Muscle layer of duodenum (tissue), 2 donors: ENCODE measurements around the gene P2RX4.
"Not testable (repeated sequence)": the region's sequence is repeated elsewhere in the genome, so short reads cannot be mapped to it uniquely, and the experiment has no call there.

ENCODE experiments used
- H3K27ac ChIP-seq: one replicate; pipeline ENCODE4 v1.7.0; 2013; ENCODE audit warnings: mild to moderate bottlenecking, low read length
- H3K27me3 ChIP-seq: one replicate; pipeline ENCODE4 v1.7.0; 2013; ENCODE audit warnings: low read depth, mild to moderate bottlenecking, control low read depth, low read length
- H3K36me3 ChIP-seq, 2 donors: one replicate each; pipeline ENCODE4 v1.7.0; 2013; ENCODE audit warnings: low read length in 2 of 2, control low read depth in 1 of 2, mild to moderate bottlenecking in 1 of 2; ENCODE audit not compliant: insufficient read depth in 2 of 2, control insufficient read depth in 1 of 2
- H3K4me1 ChIP-seq, 2 donors: one replicate each; pipeline ENCODE4 v1.7.0; 2013; ENCODE audit warnings: low read length in 2 of 2, mild to moderate bottlenecking in 2 of 2, control low read depth in 1 of 2, moderate library complexity in 1 of 2; ENCODE audit not compliant: insufficient read depth in 2 of 2, control insufficient read depth in 1 of 2
- H3K4me3 ChIP-seq, 2 donors: one replicate each; pipeline ENCODE4 v1.7.0; 2013; ENCODE audit warnings: low read length in 2 of 2, low read depth in 1 of 2, mild to moderate bottlenecking in 1 of 2
- H3K9me3 ChIP-seq, 2 donors: one replicate each; pipeline ENCODE4 v1.7.0; 2013; ENCODE audit warnings: low read length in 2 of 2, control low read depth in 1 of 2, mild to moderate bottlenecking in 1 of 2; ENCODE audit not compliant: control insufficient read depth in 1 of 2
- donor health status: healthy.

P2RX4 gene

GRCh38 chr12:121282072-121282742 is 72.3 kb downstream of the P2RX4 start:
- peaks cover 9 to 20% of the 10 kb centered on the region in 2 donors for H3K4me1 ChIP-seq
- H3K4me3 ChIP-seq, result no peak overlapping the region
- H3K36me3 ChIP-seq, result no peaks in the 10 kb centered on the region
- H3K27ac ChIP-seq, result no peak overlapping the region
- H3K27me3 ChIP-seq, result no peaks in the 10 kb centered on the region
- no peaks in the 10 kb centered on the region for H3K9me3 ChIP-seq

DNA sequence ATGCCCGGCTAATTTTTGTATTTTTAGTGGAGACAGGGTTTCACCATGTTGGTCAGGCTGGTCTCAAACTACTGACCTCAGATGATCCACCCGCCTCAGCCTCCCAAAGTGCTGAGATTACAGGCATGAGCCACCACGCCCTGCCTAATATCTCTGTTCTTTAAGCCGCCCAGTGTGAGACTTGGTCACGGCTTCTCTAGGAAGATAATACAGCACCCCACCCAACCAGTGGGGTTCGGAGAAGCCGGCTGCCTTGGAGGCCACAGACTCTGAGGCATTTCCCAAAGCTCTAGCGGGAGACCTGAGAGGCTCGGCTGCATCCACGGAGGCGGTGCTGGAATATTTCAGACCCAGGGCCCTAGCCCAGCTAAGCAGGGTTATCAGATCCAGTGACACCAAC is 73.0 kb downstream of the P2RX4 start:
- H3K4me1 ChIP-seq, result peaks cover 9 to 20% of the 10 kb centered on the region in 2 donors
- not testable (repeated sequence) for H3K4me3 ChIP-seq, H3K27me3 ChIP-seq, H3K27ac ChIP-seq, H3K36me3 ChIP-seq, H3K9me3 ChIP-seq

GRCh38 chr12:121283388-121283787 is 73.5 kb downstream of the P2RX4 start:
- no peaks in the 10 kb centered on the region for H3K36me3 ChIP-seq

More at GRCh38 chr12:121283388-121283787, 73.5 kb downstream of the P2RX4 start:
- Histone ChIP-seq H3K4me1 (peaks cover 9 to 25% of the 10 kb centered on the region in 2 donors), H3K9me3 (no peaks in the 10 kb centered on the region), H3K4me3 (no peak overlapping the region), H3K27ac (no peak overlapping the region), H3K27me3 (no peaks in the 10 kb centered on the region)
